Caco-2 (cell line): ENCODE results near the gene NRXN3. TPM values are rescaled to one million over a fixed set of nuclear protein-coding genes. Genes with fewer than 3 reads are reported as not detected.
"Not testable (repeated sequence)": the region's sequence is repeated elsewhere in the genome, so short reads cannot be mapped to it uniquely, and the experiment has no call there.

ENCODE experiments used
- BruUV-seq: library from RNA; stranded (reverse); fragments of 400-500 nt; replicated peaks from 2 replicates; lab custom pipeline; 2021; lab: Mats Ljungman, UMichigan
- CTCF ChIA-PET: fragments of 300-600 bp; sonication (Branson Sonifier 250); formaldehyde crosslinking; loops from one replicate; lab custom pipeline; 2022; ENCODE audit warnings: antibody characterized with exemption; lab: Charles Lee
- POLR2A ChIA-PET: fragments of 300-600 bp; sonication (Branson Sonifier 250); formaldehyde crosslinking; loops from one replicate; lab custom pipeline; 2022; ENCODE audit warnings: antibody characterized with exemption; lab: Charles Lee
- DNase-seq, 2 experiments: peaks; one replicate each; pipeline versions ENCODE4 v3.0.0 to v3.0.0-alpha.2; 2020 to 2022
- H3K27me3 ChIP-seq: replicated peaks from 2 replicates; pipeline ENCODE4 v1.6.0; 2011; ENCODE audit warnings: low read length; ENCODE audit not compliant: control insufficient read depth, insufficient read depth
- H3K36me3 ChIP-seq: 2 replicates; pipeline ENCODE4 v1.5.1; 2011; ENCODE audit warnings: low read length; ENCODE audit not compliant: control insufficient read depth, insufficient read depth
- H3K4me1 ChIP-seq: fragments of 250-450 bp; sonication (Bioruptor Pico); 2 replicates; pipeline ENCODE4 v1.5.1; 2020; ENCODE audit warnings: mild to moderate bottlenecking
- H3K4me3 ChIP-seq: 2 replicates; pipeline ENCODE4 v1.5.1; 2011; ENCODE audit warnings: low read depth, mild to moderate bottlenecking, control low read depth, low read length
- H3K9me3 ChIP-seq: fragments of 250-450 bp; sonication (Bioruptor Pico); 2 replicates; pipeline ENCODE4 v1.5.1; 2020; ENCODE audit warnings: mild to moderate bottlenecking, moderate library complexity
- H3K27ac Mint-ChIP-seq: one replicate; pipeline ENCODE4 v1.8.0; 2022; ENCODE audit warnings: mixed read lengths; ENCODE audit not compliant: unreplicated experiment
- H3K27me3 Mint-ChIP-seq: one replicate; pipeline ENCODE4 v1.8.0; 2022; ENCODE audit warnings: mixed read lengths; ENCODE audit not compliant: insufficient read depth, unreplicated experiment
- H3K36me3 Mint-ChIP-seq: one replicate; pipeline ENCODE4 v1.8.0; 2022; ENCODE audit warnings: mild to moderate bottlenecking, mixed read lengths; ENCODE audit not compliant: insufficient read depth, unreplicated experiment
- H3K4me1 Mint-ChIP-seq: one replicate; pipeline ENCODE4 v1.8.0; 2022; ENCODE audit warnings: low read depth, mixed read lengths; ENCODE audit not compliant: unreplicated experiment
- H3K4me3 Mint-ChIP-seq: one replicate; pipeline ENCODE4 v1.8.0; 2022; ENCODE audit warnings: mild to moderate bottlenecking, moderate library complexity, mixed read lengths; ENCODE audit not compliant: unreplicated experiment
- H3K9me3 Mint-ChIP-seq: one replicate; pipeline ENCODE4 v1.8.0; 2022; ENCODE audit warnings: mixed read lengths; ENCODE audit not compliant: unreplicated experiment
- intact Hi-C: fragments of 100-400 bp; cut with micrococcal nuclease; formaldehyde crosslinking; loops from one replicate; pipeline ENCODE4 v1.10.0; 2022; ENCODE audit not compliant: unreplicated experiment
- total RNA-seq: library from RNA; stranded (reverse); gene quantifications from 2 replicates; pipeline ENCODE4 v1.2.3, GENCODE V29; 2022
- TF ChIP-seq, protein P1 (sequence below), 2 experiments: fragments of 200-600 bp in 1 of 2; IDR thresholded peaks; 1 replicate in 1 of 2; 2 replicates in 1 of 2; pipeline versions ENCODE4 v1.5.1 to v1.8.0; 2011 to 2022; ENCODE audit warnings: antibody characterized with exemption in 1 of 2, control low read depth in 1 of 2, inconsistent platforms in 1 of 2, low read depth in 1 of 2, low read length in 1 of 2, mild to moderate bottlenecking in 1 of 2, moderate library complexity in 1 of 2; ENCODE audit not compliant: insufficient read depth in 1 of 2, severe bottlenecking in 1 of 2, unreplicated experiment in 1 of 2

NRXN3 gene
- total RNA-seq, 1 experiment from 2014 or later, result 12.4 TPM

- H3K9me3 ChIP-seq, result no peaks in the 10 kb centered on the region
- no peaks in the 10 kb centered on the region for H3K27me3 ChIP-seq
- H3K36me3 Mint-ChIP-seq, result no peaks in the 10 kb centered on the region
- H3K4me1 Mint-ChIP-seq, result no peaks in the 10 kb centered on the region
- H3K27me3 Mint-ChIP-seq, result peaks cover 8% of the 10 kb centered on the region
- H3K4me3 ChIP-seq, result no peak overlapping the region
- ChIA-PET CTCF (no interaction called here), POLR2A (no interaction called here)
- H3K4me1 ChIP-seq, result no peaks in the 10 kb centered on the region
- BruUV-seq, result no TSS peak
- no peaks in the 10 kb centered on the region for H3K36me3 ChIP-seq
- H3K4me3 Mint-ChIP-seq, result no peak overlapping the region
- intact Hi-C loops, result no loop called here
- no peak overlapping the region for H3K27ac Mint-ChIP-seq
- TF ChIP-seq, protein P1, sequence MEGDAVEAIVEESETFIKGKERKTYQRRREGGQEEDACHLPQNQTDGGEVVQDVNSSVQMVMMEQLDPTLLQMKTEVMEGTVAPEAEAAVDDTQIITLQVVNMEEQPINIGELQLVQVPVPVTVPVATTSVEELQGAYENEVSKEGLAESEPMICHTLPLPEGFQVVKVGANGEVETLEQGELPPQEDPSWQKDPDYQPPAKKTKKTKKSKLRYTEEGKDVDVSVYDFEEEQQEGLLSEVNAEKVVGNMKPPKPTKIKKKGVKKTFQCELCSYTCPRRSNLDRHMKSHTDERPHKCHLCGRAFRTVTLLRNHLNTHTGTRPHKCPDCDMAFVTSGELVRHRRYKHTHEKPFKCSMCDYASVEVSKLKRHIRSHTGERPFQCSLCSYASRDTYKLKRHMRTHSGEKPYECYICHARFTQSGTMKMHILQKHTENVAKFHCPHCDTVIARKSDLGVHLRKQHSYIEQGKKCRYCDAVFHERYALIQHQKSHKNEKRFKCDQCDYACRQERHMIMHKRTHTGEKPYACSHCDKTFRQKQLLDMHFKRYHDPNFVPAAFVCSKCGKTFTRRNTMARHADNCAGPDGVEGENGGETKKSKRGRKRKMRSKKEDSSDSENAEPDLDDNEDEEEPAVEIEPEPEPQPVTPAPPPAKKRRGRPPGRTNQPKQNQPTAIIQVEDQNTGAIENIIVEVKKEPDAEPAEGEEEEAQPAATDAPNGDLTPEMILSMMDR (IDR thresholded peaks at IDR 0.05; ENCODE audit: insufficient read depth in 1 of 2, low read depth in 1 of 2, low read length in 1 of 2, severe bottlenecking in 1 of 2, unreplicated experiment in 1 of 2), result no peak
- DNase-seq, result no peak
- no peaks in the 10 kb centered on the region for H3K9me3 Mint-ChIP-seq
Observed at GRCh38 chr14:78484028-78484427, 313.9 kb downstream of the NRXN3 start.

DNA sequence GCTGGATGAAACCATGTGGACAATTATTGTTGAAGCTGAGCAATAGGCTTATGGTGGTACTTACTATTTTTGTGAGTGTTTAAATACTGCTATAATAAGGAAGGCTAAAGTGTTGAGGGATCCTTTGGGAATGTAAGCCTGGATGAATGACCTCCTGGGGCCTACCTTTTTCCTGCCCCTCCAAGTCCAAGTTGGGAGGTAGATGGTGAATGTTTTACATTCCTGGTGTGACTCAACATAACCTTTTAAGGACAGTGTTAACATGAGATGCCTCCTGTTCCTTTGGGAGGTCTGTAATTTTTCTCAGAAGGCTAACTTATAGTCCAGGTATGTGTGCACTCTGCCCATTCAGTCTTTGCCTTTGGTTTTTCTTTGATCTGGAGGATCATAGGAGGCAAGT is 315.9 kb downstream of the NRXN3 start:
- H3K27me3 ChIP-seq, result no peaks in the 10 kb centered on the region
- BruUV-seq, result no TSS peak
- ChIA-PET POLR2A (no interaction called here), CTCF (no interaction called here)
- Mint-ChIP-seq H3K4me1 (no peaks in the 10 kb centered on the region), H3K9me3 (no peaks in the 10 kb centered on the region), H3K36me3 (no peaks in the 10 kb centered on the region), H3K27ac (no peak overlapping the region), H3K4me3 (no peak overlapping the region), H3K27me3 (peaks cover 11% of the 10 kb centered on the region)
- intact Hi-C loops, result no loop called here
- TF ChIP-seq, protein P1 (IDR thresholded peaks at IDR 0.05; ENCODE audit: insufficient read depth in 1 of 2, low read depth in 1 of 2, low read length in 1 of 2, severe bottlenecking in 1 of 2, unreplicated experiment in 1 of 2), result no peak
- no peaks in the 10 kb centered on the region for H3K9me3 ChIP-seq
- no peaks in the 10 kb centered on the region for H3K36me3 ChIP-seq
- DNase-seq, result no peak
- H3K4me3 ChIP-seq, result no peak overlapping the region
- H3K4me1 ChIP-seq, result no peaks in the 10 kb centered on the region

- Histone ChIP-seq H3K4me1 (no peaks in the 10 kb centered on the region), H3K4me3 (no peak overlapping the region), H3K36me3 (no peaks in the 10 kb centered on the region), H3K27me3 (no peaks in the 10 kb centered on the region), H3K9me3 (no peaks in the 10 kb centered on the region)
- Mint-ChIP-seq H3K4me1 (no peaks in the 10 kb centered on the region), H3K9me3 (no peaks in the 10 kb centered on the region), H3K27ac (no peak overlapping the region), H3K4me3 (no peak overlapping the region), H3K36me3 (no peaks in the 10 kb centered on the region), H3K27me3 (peaks cover 11% of the 10 kb centered on the region)
- ChIA-PET POLR2A (no interaction called here), CTCF (no interaction called here)
- intact Hi-C loops, result no loop called here
- TF ChIP-seq, protein P1 (IDR thresholded peaks at IDR 0.05; ENCODE audit: insufficient read depth in 1 of 2, low read depth in 1 of 2, low read length in 1 of 2, severe bottlenecking in 1 of 2, unreplicated experiment in 1 of 2), result no peak
- no TSS peak for BruUV-seq
- no peak for DNase-seq
Observed at GRCh38 chr14:78486621-78487020, 316.4 kb downstream of the NRXN3 start.

DNA sequence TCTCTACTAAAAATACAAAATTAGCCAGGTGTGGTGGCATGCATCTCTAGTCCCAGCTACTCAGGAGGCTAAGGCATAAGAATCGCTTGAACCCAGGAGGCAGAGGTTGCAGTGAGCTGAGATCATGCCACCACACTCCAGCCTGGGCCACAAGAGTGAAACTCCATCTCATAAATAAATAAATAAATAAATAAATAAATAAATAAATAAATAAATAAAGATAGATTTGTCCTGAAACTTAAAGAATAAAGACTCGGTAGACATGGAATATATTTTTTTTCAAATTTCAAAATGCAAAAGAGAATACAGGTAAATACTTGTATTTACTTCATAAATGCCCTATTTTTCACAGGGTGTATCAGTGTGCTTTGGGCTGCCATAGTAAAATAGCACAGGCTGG is 317.4 kb downstream of the NRXN3 start:
- DNase-seq, H3K4me3 Mint-ChIP-seq, H3K9me3 Mint-ChIP-seq, H3K4me1 ChIP-seq, CTCF ChIA-PET, H3K36me3 ChIP-seq, intact Hi-C loops, H3K9me3 ChIP-seq, BruUV-seq, H3K4me1 Mint-ChIP-seq, H3K27ac Mint-ChIP-seq, POLR2A ChIA-PET, H3K27me3 ChIP-seq, H3K36me3 Mint-ChIP-seq, H3K4me3 ChIP-seq: not testable (repeated sequence)
- H3K27me3 Mint-ChIP-seq, result peaks cover 11% of the 10 kb centered on the region
